WTC11 (cell line): ENCODE data around the gene GATA6. TPM values are rescaled to one million over a fixed set of nuclear protein-coding genes. Genes with fewer than 3 reads are reported as not detected.

Source experiments
- ATAC-seq: fragments of 200-7000 bp; cut with Tn5 transposase; 2 replicates; pipeline ENCODE4 v1.10.0; 2021; ENCODE audit warnings: mild to moderate bottlenecking, moderate library complexity
- CTCF ChIA-PET: fragments of 300-600 bp; sonication (Branson Sonifier 250); formaldehyde crosslinking; loops from one replicate; lab custom pipeline; 2021; ENCODE audit warnings: antibody characterized with exemption; lab: Charles Lee
- POLR2A ChIA-PET: fragments of 350-600 bp; sonication (Branson Sonifier 250); formaldehyde crosslinking; loops from one replicate; lab custom pipeline; 2021; ENCODE audit warnings: antibody characterized with exemption; lab: Charles Lee
- DNase-seq: peaks from one replicate; pipeline ENCODE4 v3.0.0; 2021; ENCODE audit warnings: low spot score
- H3K27ac Mint-ChIP-seq: 2 replicates; pipeline ENCODE4 v1.8.0; 2021; ENCODE audit warnings: mixed read lengths
- H3K27me3 Mint-ChIP-seq: 2 replicates; pipeline ENCODE4 v1.8.0; 2021; ENCODE audit warnings: low read depth, mild to moderate bottlenecking, moderate library complexity, mixed read lengths
- H3K36me3 Mint-ChIP-seq: 2 replicates; pipeline ENCODE4 v1.8.0; 2021; ENCODE audit warnings: mixed read lengths
- H3K4me1 Mint-ChIP-seq: 2 replicates; pipeline ENCODE4 v1.8.0; 2022; ENCODE audit warnings: mixed read lengths
- H3K4me3 Mint-ChIP-seq: 2 replicates; pipeline ENCODE4 v1.8.0; 2021; ENCODE audit warnings: mild to moderate bottlenecking, moderate library complexity, mixed read lengths
- H3K9me3 Mint-ChIP-seq: 2 replicates; pipeline ENCODE4 v1.8.0; 2021; ENCODE audit warnings: mixed read lengths
- ATF1 ChIP-seq: sonication (generic); formaldehyde crosslinking; IDR thresholded peaks from 2 replicates; pipeline ENCODE4 v1.8.1; 2023; ENCODE audit warnings: mild to moderate bottlenecking, moderate library complexity, missing genetic modification reagents
- ATF6 ChIP-seq: sonication (generic); formaldehyde crosslinking; IDR thresholded peaks from 2 replicates; pipeline ENCODE4 v1.8.1; 2023; ENCODE audit warnings: mild to moderate bottlenecking, missing genetic modification reagents
- CREM ChIP-seq: sonication (generic); formaldehyde crosslinking; IDR thresholded peaks from 2 replicates; pipeline ENCODE4 v1.8.1; 2022; ENCODE audit warnings: mild to moderate bottlenecking, missing genetic modification reagents, moderate library complexity
- E2F1 ChIP-seq: sonication (generic); formaldehyde crosslinking; IDR thresholded peaks from 2 replicates; pipeline ENCODE4 v1.8.0; 2022; ENCODE audit warnings: mild to moderate bottlenecking, missing genetic modification reagents
- ERG ChIP-seq: fragments of 250-450 bp; sonication (Bioruptor Pico); IDR thresholded peaks from 2 replicates; pipeline ENCODE4 v1.8.0; 2021; ENCODE audit warnings: mild to moderate bottlenecking
- FOXK1 ChIP-seq: sonication (generic); formaldehyde crosslinking; IDR thresholded peaks from 2 replicates; pipeline ENCODE4 v1.8.0; 2022; ENCODE audit warnings: mild to moderate bottlenecking, moderate library complexity, missing genetic modification reagents
- GTF2I ChIP-seq: fragments of 250-450 bp; sonication (Bioruptor Pico); conservative IDR thresholded peaks from 2 replicates; pipeline ENCODE4 v1.4.0; 2021; ENCODE audit warnings: mild to moderate bottlenecking
- MYBL2 ChIP-seq: sonication (generic); formaldehyde crosslinking; IDR thresholded peaks from 2 replicates; pipeline ENCODE4 v1.8.1; 2023; ENCODE audit warnings: mild to moderate bottlenecking, moderate library complexity, missing genetic modification reagents
- NFATC4 ChIP-seq: fragments of 250-450 bp; sonication (Bioruptor Pico); IDR thresholded peaks from 2 replicates; pipeline ENCODE4 v1.9.0; 2021; ENCODE audit warnings: mild to moderate bottlenecking
- RELA ChIP-seq: sonication (generic); formaldehyde crosslinking; IDR thresholded peaks from 2 replicates; pipeline ENCODE4 v1.8.1; 2022; ENCODE audit warnings: missing genetic modification reagents, mild to moderate bottlenecking, borderline replicate concordance
- TEAD1 ChIP-seq: sonication (generic); formaldehyde crosslinking; IDR thresholded peaks from 2 replicates; pipeline ENCODE4 v1.8.0; 2022; ENCODE audit warnings: mild to moderate bottlenecking, missing genetic modification reagents
- TP53 ChIP-seq: sonication (generic); formaldehyde crosslinking; IDR thresholded peaks from 2 replicates; pipeline ENCODE4 v1.8.1; 2023; ENCODE audit warnings: mild to moderate bottlenecking, missing genetic modification reagents
- ZNF138 ChIP-seq: sonication (generic); formaldehyde crosslinking; conservative IDR thresholded peaks from 2 replicates; pipeline ENCODE4 v1.8.1; 2022; ENCODE audit warnings: mild to moderate bottlenecking, moderate library complexity, missing genetic modification reagents
- ZNF423 ChIP-seq: fragments of 250-450 bp; sonication (Bioruptor Pico); IDR thresholded peaks from 2 replicates; pipeline ENCODE4 v2.1.2; 2022; ENCODE audit warnings: mild to moderate bottlenecking, moderate library complexity
- ZNF425 ChIP-seq: fragments of 250-450 bp; sonication (Bioruptor Pico); conservative IDR thresholded peaks from 2 replicates; pipeline ENCODE4 v1.9.0; 2021; ENCODE audit warnings: mild to moderate bottlenecking
- total RNA-seq: library from RNA; stranded (reverse); gene quantifications from 3 replicates; pipeline ENCODE4 v1.2.3, GENCODE V29; 2021
- TF ChIP-seq, protein P1 (sequence below): sonication (generic); formaldehyde crosslinking; IDR thresholded peaks from 2 replicates; pipeline ENCODE4 v1.8.1; 2023; ENCODE audit warnings: mild to moderate bottlenecking, missing genetic modification reagents, moderate library complexity

The GATA6 gene
- total RNA-seq, 1 experiment from 2014 or later, result 0.15 TPM

DNA sequence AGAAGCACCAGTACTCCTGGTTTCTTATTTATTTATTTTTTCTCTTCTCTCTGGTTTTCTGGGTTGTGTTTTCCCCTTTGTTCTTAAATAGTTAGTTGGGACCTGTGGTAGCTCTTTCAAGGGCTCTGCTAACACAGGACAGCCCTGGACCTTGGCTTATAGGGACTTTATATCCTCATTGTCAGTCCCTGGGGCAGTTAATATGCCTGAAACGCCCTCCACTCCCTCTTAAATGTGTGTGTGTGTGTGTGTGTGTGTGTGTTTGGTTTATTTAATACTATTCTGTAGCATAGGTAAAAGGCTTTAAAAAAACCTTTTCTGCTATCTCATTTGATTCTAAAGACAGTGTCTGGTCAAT, 54.6 kb downstream of the GATA6 start (continued):
- TF ChIP-seq TEAD1, result no peak

GRCh38 chr18:22224339-22224738, 55.0 kb downstream of the GATA6 start:
- ChIA-PET POLR2A (no interaction called here), CTCF (interaction anchor here (1.1 to 1.6 kb wide), 2 partner anchors 154 to 191 kb away, joined by 3 read pairs; no protein-coding TSS in a partner anchor)
- H3K9me3 Mint-ChIP-seq, result 0 out of 2 replicates have a peak, but pooled peaks cover 4% of the 10 kb centered on the region
- H3K36me3 Mint-ChIP-seq, result no peaks in the 10 kb centered on the region
- peaks cover 41% of the 10 kb centered on the region for H3K27me3 Mint-ChIP-seq
- DNase-seq (no peak), ATAC-seq (no peak)
- no peak overlapping the region for H3K27ac Mint-ChIP-seq
- TF ChIP-seq ZNF138 (CRISPR knock-in tag) (no peak), TP53 (CRISPR knock-in tag) (no peak), GTF2I (no peak), FOXK1 (no peak), E2F1 (no peak), CREM (CRISPR knock-in tag) (no peak), RELA (CRISPR knock-in tag) (no peak), ZNF423 (CRISPR knock-in tag) (no peak), ERG (no peak), ZNF425 (no peak), NFATC4 (CRISPR knock-in tag) (no peak), ATF6 (CRISPR knock-in tag) (no peak)
- TF ChIP-seq, protein P1, sequence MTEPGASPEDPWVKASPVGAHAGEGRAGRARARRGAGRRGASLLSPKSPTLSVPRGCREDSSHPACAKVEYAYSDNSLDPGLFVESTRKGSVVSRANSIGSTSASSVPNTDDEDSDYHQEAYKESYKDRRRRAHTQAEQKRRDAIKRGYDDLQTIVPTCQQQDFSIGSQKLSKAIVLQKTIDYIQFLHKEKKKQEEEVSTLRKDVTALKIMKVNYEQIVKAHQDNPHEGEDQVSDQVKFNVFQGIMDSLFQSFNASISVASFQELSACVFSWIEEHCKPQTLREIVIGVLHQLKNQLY (CRISPR knock-in tag), result no peak
- no peak overlapping the region for H3K4me3 Mint-ChIP-seq
- no peaks in the 10 kb centered on the region for H3K4me1 Mint-ChIP-seq

GRCh38 chr18:22226801-22227200, 57.4 kb downstream of the GATA6 start:
- H3K4me3 Mint-ChIP-seq, result no peak overlapping the region
- ChIA-PET CTCF (no interaction called here), POLR2A (interaction anchor here (0.6 kb wide), 1 partner anchor 509 kb away, joined by 5 read pairs; no protein-coding TSS in a partner anchor)
- TF ChIP-seq MYBL2 (CRISPR knock-in tag) (no peak), ATF1 (CRISPR knock-in tag) (no peak)
- TF ChIP-seq, all 79 proteins: peak for 0
- H3K4me1 Mint-ChIP-seq, result no peaks in the 10 kb centered on the region
- no peak overlapping the region for H3K27ac Mint-ChIP-seq
- H3K27me3 Mint-ChIP-seq, result peaks cover 16% of the 10 kb centered on the region
- DNase-seq, result no peak
- H3K9me3 Mint-ChIP-seq, result no peaks in the 10 kb centered on the region
- no peaks in the 10 kb centered on the region for H3K36me3 Mint-ChIP-seq
- ATAC-seq, result no peak
